Epithelial cell of esophagus (primary cell): ENCODE results near the gene TNPO2.

Experiments
- DNase-seq: peaks from one replicate; pipeline ENCODE4 v3.0.0; 2010; ENCODE audit warnings: low read depth
- H3K4me3 ChIP-seq: 2 replicates; pipeline ENCODE4 v1.5.1; 2011; ENCODE audit warnings: mild to moderate bottlenecking, low read length, control low read depth
- CTCF ChIP-seq: IDR thresholded peaks from 2 replicates; pipeline ENCODE4 v1.5.1; 2011; ENCODE audit warnings: low read depth, mild to moderate bottlenecking, low read length, control low read depth, inconsistent platforms; ENCODE audit not compliant: insufficient read depth; ENCODE audit errors: missing control alignments

TNPO2 gene

GRCh38 chr19:12695514-12695913, 28.2 kb downstream of the TNPO2 start:
- DNase-seq, result no peak
- TF ChIP-seq CTCF, result no peak
- peak overlapping the region; percentile 83 for H3K4me3 ChIP-seq

GRCh38 chr19:12695096-12695495, 28.6 kb downstream of the TNPO2 start:
- peak overlapping the region; percentile 83 for H3K4me3 ChIP-seq
- no peak for DNase-seq
- no peak for TF ChIP-seq CTCF

GRCh38 chr19:12694641-12695040, 29.1 kb downstream of the TNPO2 start:
- no peak overlapping the region for H3K4me3 ChIP-seq
- no peak for TF ChIP-seq CTCF
- DNase-seq, result no peak

GRCh38 chr19:12692960-12693359, 30.8 kb downstream of the TNPO2 start:
- DNase-seq, result no peak
- H3K4me3 ChIP-seq, result no peak overlapping the region
- no peak for TF ChIP-seq CTCF

- DNase-seq, result no peak
- H3K4me3 ChIP-seq, result no peak overlapping the region
- TF ChIP-seq CTCF, result no peak
Observed at GRCh38 chr19:12689581-12690216, 34.0 kb downstream of the TNPO2 start.

- no peak for TF ChIP-seq CTCF
Observed at GRCh38 chr19:12689012-12689411, 34.7 kb downstream of the TNPO2 start.

GRCh38 chr19:12687496-12688196, 36.1 kb downstream of the TNPO2 start, which contains the start of gene GNG14:
TSS of gene GNG14 (plus strand) at chr19:12687998. CDS start at chr19:12688049, 51 bp downstream.
- no peak within 1 kb of the TSS for H3K4me3 ChIP-seq
- no peak for DNase-seq
- TF ChIP-seq CTCF, result no peak

More at GRCh38 chr19:12689012-12689411, 34.7 kb downstream of the TNPO2 start:
- DNase-seq, result no peak
- H3K4me3 ChIP-seq, result no peak overlapping the region
